Epithelial cell of proximal tubule (primary cell): ENCODE data around the gene C10orf53. TPM values are rescaled to one million over a fixed set of nuclear protein-coding genes. Genes with fewer than 3 reads are reported as not detected.

ENCODE experiments used
- DNase-seq: peaks from one replicate; pipeline ENCODE4 v3.0.0-alpha.2; 2011; ENCODE audit warnings: low read depth
- H3K4me3 ChIP-seq: 2 replicates; pipeline ENCODE4 v1.5.1; 2011; ENCODE audit warnings: low read depth, mild to moderate bottlenecking, low read length
- total RNA-seq: library from RNA; depleted of rRNA; stranded (reverse); fragments of >200 nt; gene quantifications from 2 replicates; pipeline ENCODE4 v1.2.3, GENCODE V29; 2015
- TF ChIP-seq, protein P1 (sequence below): conservative IDR thresholded peaks from 2 replicates; pipeline ENCODE4 v1.5.1; 2012; ENCODE audit warnings: low read depth, mild to moderate bottlenecking, low read length

Gene C10orf53
- total RNA-seq, 1 donor from 2014 or later: not detected

DNA sequence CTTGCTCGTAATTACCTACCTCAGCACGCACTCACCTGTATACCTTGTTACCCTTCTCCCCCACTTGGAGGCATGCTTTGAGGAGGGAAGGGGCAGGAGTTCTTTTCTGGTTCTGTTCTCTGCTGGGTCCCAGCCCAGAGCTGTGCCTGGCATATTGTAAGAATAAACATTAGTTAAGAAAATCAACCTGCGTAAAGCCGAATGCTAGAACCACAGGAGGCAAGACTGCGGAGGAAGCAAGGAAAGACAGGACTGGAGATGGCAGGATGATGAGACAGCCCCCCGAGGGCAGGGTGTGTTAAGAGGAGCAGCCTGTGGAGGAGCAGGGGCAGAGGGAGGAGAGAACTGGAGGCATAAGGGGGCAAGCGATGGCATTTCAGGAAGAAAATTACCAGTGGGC lies 9.5 kb downstream of the C10orf53 start:
- DNase-seq: no peak
- TF ChIP-seq, protein P1, sequence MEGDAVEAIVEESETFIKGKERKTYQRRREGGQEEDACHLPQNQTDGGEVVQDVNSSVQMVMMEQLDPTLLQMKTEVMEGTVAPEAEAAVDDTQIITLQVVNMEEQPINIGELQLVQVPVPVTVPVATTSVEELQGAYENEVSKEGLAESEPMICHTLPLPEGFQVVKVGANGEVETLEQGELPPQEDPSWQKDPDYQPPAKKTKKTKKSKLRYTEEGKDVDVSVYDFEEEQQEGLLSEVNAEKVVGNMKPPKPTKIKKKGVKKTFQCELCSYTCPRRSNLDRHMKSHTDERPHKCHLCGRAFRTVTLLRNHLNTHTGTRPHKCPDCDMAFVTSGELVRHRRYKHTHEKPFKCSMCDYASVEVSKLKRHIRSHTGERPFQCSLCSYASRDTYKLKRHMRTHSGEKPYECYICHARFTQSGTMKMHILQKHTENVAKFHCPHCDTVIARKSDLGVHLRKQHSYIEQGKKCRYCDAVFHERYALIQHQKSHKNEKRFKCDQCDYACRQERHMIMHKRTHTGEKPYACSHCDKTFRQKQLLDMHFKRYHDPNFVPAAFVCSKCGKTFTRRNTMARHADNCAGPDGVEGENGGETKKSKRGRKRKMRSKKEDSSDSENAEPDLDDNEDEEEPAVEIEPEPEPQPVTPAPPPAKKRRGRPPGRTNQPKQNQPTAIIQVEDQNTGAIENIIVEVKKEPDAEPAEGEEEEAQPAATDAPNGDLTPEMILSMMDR: no peak

DNA sequence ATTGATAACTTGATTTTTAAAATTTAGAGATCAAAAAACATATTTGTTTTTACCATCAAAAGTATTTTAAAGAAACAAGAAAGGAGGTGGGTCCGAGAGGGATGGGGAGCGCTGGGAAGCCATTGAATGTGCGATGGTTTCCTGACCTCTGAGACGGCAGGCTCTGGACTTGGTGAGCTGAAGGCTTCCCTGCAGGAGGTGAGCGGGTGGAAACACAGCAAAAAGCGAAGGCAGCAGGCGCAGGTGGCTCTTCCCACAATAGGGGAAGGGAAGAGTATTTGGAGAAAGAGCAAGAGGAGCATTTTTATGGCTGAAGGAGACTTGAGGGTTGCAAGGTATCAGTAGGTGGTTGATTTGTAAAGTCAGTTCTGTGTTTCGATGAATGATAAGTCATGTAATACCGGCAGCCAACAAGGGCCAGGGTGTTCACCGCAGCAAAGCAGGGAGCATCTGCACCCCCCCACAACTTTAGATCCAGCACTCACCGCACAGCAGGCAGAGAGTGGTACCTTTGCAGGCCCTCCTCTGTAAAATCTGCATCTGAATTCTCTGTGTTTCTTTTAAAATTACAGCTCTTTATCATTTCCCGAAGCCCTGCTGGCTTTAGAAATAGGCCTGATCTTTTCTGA lies 10.5 kb downstream of the C10orf53 start:
- no peak for DNase-seq
- TF ChIP-seq, protein P1: no peak
- H3K4me3 ChIP-seq: no peak overlapping the region

More for the DNA sequence above, 9.5 kb downstream of the C10orf53 start:
- no peak overlapping the region for H3K4me3 ChIP-seq

DNA sequence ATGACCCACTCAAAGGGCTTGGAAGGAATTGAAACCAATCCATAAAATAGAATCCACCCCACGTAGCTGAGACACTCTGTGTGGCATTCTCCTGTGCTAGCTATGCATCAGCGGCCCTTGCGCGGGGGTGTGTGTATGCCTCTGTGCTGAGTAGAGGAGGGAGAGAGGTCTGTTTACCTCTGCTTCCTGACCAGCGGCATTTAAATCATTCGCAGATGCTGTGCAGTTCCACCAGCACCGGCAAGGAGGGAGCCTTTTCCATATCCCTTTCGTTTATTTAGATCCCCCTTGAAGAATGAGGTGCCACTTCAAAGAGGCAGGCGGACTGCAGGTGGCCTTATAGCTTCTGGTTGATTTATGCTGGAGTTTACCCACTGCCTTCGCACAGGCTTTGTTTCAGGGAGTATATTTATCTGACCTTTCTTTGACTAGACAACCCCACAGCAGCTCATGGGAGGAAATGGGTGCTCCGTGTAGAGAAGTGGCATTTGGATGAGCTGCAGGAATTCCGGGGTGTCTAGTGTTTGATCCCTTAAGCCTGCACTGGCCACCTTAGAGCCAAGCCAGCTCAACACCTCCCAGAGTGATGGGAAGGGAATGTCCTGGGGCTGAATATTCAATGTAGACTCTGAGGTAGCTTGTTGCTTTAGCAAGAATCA lies 11.4 kb downstream of the C10orf53 start:
- no peak overlapping the region for H3K4me3 ChIP-seq
- TF ChIP-seq, protein P1: no peak
- no peak for DNase-seq

DNA sequence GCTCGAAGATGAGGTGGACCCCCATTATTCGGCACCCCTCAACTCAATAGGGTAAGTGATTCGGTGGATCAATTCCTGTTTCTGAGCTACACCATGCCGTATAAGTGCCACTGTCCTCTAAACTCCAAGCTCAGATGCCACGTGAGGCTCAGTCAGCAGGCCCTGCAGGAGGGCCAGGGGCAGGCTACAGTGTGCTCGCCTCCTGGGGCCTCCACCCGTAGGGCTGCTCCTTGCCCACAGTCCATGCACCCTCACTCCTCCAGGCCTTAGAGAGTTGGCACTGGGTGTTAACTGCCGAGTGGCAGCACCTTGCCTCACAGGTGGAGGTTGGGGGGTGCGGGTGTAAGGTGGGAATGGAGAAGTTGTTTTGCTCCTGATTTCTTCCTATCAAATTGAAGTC lies 12.1 kb downstream of the C10orf53 start:
- no peak for DNase-seq
- TF ChIP-seq, protein P1: no peak
- no peak overlapping the region for H3K4me3 ChIP-seq

DNA sequence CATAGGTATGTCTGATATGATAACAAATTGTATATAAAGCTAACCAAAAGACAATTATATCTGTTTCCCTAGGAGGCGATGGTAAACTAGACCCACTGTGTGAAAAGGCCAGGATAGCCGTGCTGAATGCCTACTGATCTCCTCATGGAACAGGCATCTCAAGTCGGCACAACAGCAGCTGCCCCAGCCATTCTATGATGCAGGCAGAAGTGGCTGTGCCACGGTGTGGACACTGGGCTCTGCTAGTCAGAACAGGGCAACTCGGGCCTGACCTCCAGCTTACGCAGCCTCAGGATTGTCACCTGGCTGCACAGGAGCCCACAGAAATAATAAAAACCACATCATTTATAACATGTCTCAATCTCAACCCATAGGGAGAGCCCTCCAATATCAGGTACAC lies 15.0 kb downstream of the C10orf53 start:
- DNase-seq: no peak
- TF ChIP-seq, protein P1: no peak
- H3K4me3 ChIP-seq: no peak overlapping the region

DNA sequence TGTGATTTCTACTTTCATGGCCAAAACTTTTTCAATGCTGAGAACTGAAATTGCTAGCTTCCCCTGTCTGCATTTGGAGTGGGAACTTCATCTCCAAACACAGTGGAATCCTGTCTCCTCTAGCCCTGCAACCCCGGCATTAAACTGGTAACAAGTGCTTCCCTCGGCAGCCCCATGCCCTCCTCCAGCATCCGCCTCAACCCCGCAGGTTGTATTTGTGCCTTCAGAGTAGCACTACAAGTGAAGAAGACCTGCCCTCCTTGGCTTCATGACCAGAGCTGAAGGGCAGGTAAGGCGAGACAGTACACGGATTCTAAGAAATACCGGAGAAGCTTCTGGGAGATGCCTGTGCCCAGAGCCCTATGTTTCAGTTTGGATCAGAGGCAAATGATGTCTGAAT lies 16.9 kb downstream of the C10orf53 start:
- no peak overlapping the region for H3K4me3 ChIP-seq
- TF ChIP-seq, protein P1: no peak
- no peak for DNase-seq

DNA sequence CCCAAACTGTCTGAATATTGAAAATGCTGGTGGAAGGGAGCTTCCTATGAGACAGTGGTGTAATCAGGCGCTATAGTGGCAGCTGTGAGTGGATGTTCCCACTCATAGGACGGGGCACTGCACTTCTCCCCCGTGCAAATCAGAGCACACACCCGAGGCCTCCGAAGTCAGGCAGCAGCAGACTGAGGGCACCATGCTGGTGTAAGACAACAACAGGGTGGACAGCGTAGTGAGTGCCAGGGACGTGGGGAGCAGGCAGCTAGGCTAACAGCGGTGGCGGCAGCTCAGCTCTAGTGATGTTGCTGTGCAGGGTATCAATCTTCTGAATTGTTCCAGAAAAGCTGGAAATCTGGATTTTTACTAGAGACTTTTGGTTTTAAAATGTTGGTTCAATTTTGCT lies 19.2 kb downstream of the C10orf53 start:
- TF ChIP-seq, protein P1: no peak
- no peak overlapping the region for H3K4me3 ChIP-seq
- no peak for DNase-seq
